Fibroblast of skin of left biceps (primary cell): ENCODE results near the gene MASP1.
A peak's percentile ranks its signal among the peaks of the same experiment; 100 is the strongest.

Experiments used
- DNase-seq, 2 experiments: peaks; one replicate each; pipeline ENCODE4 v3.0.0-alpha.2; 2013; ENCODE audit warnings: low read depth in 2 of 2

MASP1 gene

DNA sequence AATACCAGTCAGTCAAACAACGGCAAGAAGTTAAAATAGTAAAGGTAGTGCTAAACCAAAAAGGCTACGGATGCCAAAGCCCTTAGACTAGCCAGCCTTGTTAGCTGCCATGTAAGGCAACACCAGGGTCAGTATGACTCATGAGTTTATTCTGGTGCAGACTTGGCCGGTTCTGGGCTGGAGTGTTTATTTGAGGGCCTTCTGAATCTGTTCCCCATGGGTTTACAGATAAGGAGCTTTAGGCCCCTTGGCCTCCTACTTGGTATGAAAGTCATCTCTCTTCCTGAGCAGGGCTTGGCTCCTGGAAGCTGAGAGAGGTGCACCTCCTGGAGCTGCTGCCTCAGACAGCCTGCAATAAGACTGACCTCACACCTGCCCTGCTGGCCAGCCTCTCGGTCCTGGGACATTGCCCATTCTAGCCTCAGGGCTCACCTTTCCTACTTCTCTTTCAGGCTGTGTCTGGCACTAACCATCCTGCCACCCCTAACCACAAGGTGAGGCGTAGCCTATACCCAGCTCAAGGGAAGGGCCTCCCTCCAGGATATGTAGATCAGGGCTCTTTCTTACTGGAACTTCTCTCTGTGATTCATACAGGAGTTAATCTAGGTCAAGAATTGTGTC lies 104.6 kb downstream of the MASP1 start:
- DNase-seq = peak in 1 of 2 experiments; percentile 24

DNA sequence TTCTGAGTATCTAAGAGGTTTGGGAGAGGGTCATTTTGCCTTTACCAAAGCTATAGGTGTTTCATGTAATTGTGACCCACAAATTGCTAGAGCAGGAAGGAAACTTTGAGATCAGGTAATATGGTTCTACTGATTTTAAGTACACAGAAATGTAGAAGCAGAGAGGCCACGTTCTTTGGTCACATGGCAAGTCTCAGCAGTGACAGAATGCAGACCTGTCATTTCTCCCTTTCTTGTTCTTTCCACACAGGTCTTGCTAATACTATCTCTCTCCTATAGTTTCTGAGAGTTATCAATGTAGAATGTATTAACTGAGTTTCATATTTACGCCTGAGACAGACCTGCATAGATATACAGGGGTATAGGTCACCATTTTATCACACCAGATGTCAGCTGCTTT lies 105.2 kb downstream of the MASP1 start:
- DNase-seq = no peak

DNA sequence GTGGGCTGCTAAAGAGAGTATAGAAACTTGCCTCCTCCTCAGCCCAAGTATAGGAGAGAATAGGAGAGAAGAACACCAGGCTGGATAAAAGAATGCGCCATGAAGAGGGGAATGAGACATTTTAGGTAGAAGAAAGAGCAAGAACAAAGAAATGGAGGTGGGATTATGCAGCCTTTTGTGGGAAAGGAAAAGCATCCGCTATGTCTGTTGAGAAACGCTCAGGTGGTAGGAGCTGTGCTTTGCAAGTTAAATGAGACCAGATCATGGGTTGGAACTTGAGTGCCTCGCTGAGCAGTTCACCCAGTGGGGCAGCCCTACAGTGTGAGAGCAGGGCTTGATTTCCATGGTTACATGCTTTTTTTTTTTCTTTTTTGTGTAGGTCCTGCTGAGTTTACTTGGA lies 105.8 kb downstream of the MASP1 start:
- no peak for DNase-seq
